Astrocyte of the spinal cord (primary cell): Measurements from ENCODE around the gene KBTBD12.

Source experiments
- DNase-seq: peaks from one replicate; pipeline ENCODE4 v3.0.0; 2011; ENCODE audit warnings: low read depth, low spot score
- H3K4me3 ChIP-seq: 2 replicates; pipeline ENCODE4 v1.5.1; 2011; ENCODE audit warnings: low read depth, mild to moderate bottlenecking, low read length, moderate library complexity
- CTCF ChIP-seq: IDR thresholded peaks from 2 replicates; pipeline ENCODE4 v1.5.1; 2012; ENCODE audit warnings: low read depth, mild to moderate bottlenecking, low read length, inconsistent platforms
- in situ Hi-C: cut with HindIII; loops from 2 replicates; pipeline ENCODE4 v1.10.0; 2017; ENCODE audit warnings: low sequenced_read_pairs

Gene KBTBD12

GRCh38 chr3:127959041-127959440 is 44.0 kb downstream of the KBTBD12 start:
- DNase-seq, result no peak
- in situ Hi-C loops, result no loop called here
- TF ChIP-seq CTCF, result no peak
- no peak overlapping the region for H3K4me3 ChIP-seq

- peak; percentile 40 for DNase-seq
- H3K4me3 ChIP-seq, result no peak overlapping the region
- TF ChIP-seq CTCF, result peak; percentile 62
- in situ Hi-C loops, result no loop called here
Measured at GRCh38 chr3:127959873-127960272, 44.8 kb downstream of the KBTBD12 start.

- no peak overlapping the region for H3K4me3 ChIP-seq
- in situ Hi-C loops, result no loop called here
Measured at GRCh38 chr3:127960421-127960965, 45.5 kb downstream of the KBTBD12 start.

GRCh38 chr3:127961124-127961523 is 46.1 kb downstream of the KBTBD12 start:
- DNase-seq, result no peak
- no peak for TF ChIP-seq CTCF
- H3K4me3 ChIP-seq, result no peak overlapping the region
- in situ Hi-C loops, result no loop called here

More at GRCh38 chr3:127960421-127960965, 45.5 kb downstream of the KBTBD12 start:
- TF ChIP-seq CTCF, result no peak
- DNase-seq, result no peak

- in situ Hi-C loops, result no loop called here
- DNase-seq, result peak; percentile 22
- TF ChIP-seq CTCF, result no peak
- H3K4me3 ChIP-seq, result no peak overlapping the region
Measured at GRCh38 chr3:127961963-127962362, 46.9 kb downstream of the KBTBD12 start.

GRCh38 chr3:127962937-127963336 is 47.9 kb downstream of the KBTBD12 start:
- TF ChIP-seq CTCF, result no peak
- H3K4me3 ChIP-seq, result no peak overlapping the region
- in situ Hi-C loops, result no loop called here
- no peak for DNase-seq

GRCh38 chr3:127964053-127964452 is 49.0 kb downstream of the KBTBD12 start:
- no peak for TF ChIP-seq CTCF
- no peak overlapping the region for H3K4me3 ChIP-seq
- no peak for DNase-seq

More at GRCh38 chr3:127964053-127964452, 49.0 kb downstream of the KBTBD12 start:
- in situ Hi-C loops, result no loop called here
